HG02610 (cell line): ENCODE measurements around the gene ATF6.
"Not testable (repeated sequence)": the region's sequence is repeated elsewhere in the genome, so short reads cannot be mapped to it uniquely, and the experiment has no call there.

Source experiments
- ATAC-seq: cut with Tn5 transposase; IDR thresholded peaks from one replicate; pipeline ENCODE4 v1.9.1; 2021; ENCODE audit warnings: mild to moderate bottlenecking, moderate library complexity; ENCODE audit not compliant: unreplicated experiment

Gene ATF6, protein sequence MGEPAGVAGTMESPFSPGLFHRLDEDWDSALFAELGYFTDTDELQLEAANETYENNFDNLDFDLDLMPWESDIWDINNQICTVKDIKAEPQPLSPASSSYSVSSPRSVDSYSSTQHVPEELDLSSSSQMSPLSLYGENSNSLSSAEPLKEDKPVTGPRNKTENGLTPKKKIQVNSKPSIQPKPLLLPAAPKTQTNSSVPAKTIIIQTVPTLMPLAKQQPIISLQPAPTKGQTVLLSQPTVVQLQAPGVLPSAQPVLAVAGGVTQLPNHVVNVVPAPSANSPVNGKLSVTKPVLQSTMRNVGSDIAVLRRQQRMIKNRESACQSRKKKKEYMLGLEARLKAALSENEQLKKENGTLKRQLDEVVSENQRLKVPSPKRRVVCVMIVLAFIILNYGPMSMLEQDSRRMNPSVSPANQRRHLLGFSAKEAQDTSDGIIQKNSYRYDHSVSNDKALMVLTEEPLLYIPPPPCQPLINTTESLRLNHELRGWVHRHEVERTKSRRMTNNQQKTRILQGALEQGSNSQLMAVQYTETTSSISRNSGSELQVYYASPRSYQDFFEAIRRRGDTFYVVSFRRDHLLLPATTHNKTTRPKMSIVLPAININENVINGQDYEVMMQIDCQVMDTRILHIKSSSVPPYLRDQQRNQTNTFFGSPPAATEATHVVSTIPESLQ

GRCh38 chr1:161766102-161766981 lies at the start of gene ATF6:
Gene ATF6, plus strand, starts transcription at chr1:161766320. Its CDS starts 41 bp downstream, at chr1:161766361.
- peak; percentile 65 for ATAC-seq

- peak; percentile 47 for ATAC-seq
These were observed 47.4 kb upstream of the ATF6 start for GRCh38 chr1:161718559-161719324.

DNA sequence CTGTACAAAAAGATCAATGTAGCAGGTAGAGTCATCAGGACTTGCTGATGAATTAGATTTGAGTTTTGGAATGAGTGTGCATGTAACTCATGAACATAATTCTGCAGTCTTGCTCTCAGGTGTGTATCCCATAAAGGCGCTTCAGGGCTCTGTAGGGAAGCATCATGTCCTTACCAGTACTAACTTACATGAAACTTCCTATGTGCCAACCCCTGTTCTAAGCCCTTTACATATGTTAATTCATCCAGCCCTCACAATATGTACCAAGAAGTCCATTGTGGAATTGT lies 46.9 kb upstream of the ATF6 start:
- peak; percentile 51 for ATAC-seq

DNA sequence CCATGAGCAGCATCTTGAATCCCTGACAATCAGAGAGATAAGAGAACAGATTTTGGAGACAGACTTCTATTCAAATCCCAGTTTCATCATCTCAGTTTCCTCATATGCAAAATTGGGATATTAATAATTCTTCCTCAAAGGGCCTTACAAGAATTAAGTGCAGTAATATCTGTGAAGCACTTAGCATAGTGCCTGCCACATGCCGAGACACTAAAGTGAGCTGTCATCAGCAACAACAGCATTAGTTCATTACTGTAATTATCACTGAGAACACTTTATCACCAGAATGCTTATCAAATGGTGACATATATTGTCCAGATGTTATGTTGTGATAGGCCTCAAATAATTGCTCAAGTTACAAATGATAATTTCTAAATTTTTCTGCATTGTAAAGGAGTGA lies 45.7 kb upstream of the ATF6 start:
- no peak for ATAC-seq

DNA sequence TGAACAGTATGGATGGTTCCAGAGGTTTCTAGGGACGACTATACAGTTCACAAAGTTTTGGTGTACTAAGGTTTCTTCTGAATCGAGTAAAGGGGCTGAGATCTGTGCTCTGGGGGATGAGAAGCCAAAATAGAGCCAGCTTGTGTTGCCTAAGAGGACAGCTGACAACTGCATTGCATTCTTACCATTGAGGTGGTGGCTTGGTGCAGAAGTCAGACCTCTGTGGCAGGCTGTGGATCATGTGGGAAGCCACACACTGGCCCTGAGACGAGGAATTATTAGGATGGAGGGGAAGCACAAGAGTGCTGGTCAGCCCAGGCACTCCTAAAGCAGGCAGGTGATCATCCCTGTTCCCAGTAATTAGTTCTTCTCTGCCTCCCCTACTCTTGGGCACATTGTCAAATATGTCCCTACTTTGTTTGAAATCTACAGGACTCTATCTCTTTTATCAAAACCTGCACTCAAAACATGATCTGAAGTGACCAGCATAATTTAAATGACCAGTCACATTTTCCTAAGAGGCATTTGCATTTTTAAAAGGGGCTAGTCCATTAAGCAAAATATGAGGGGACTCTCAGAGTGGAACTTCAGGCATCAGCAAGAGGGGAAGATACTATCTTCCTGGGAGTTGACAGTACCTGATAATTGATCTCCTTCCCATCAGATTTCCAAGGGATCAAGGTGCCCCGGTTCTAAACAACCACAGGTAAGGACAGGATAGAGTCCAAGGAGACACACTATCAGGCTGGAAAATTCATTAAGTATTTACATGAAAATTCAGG lies 45.0 kb upstream of the ATF6 start, which contains the start of gene FCRLB:
Gene FCRLB, plus strand, starts transcription at position 589 of the 782 bp plus-strand sequence. CDS start 1,129 bp downstream, outside the sequence.
- no peak for ATAC-seq

- peak; percentile 37 for ATAC-seq
These were observed 44.3 kb upstream of the ATF6 start for GRCh38 chr1:161721738-161722343.

- no peak for ATAC-seq
These were observed 43.7 kb upstream of the ATF6 start for GRCh38 chr1:161722406-161722805.

GRCh38 chr1:161723459-161724141 lies 42.5 kb upstream of the ATF6 start:
- no peak for ATAC-seq

DNA sequence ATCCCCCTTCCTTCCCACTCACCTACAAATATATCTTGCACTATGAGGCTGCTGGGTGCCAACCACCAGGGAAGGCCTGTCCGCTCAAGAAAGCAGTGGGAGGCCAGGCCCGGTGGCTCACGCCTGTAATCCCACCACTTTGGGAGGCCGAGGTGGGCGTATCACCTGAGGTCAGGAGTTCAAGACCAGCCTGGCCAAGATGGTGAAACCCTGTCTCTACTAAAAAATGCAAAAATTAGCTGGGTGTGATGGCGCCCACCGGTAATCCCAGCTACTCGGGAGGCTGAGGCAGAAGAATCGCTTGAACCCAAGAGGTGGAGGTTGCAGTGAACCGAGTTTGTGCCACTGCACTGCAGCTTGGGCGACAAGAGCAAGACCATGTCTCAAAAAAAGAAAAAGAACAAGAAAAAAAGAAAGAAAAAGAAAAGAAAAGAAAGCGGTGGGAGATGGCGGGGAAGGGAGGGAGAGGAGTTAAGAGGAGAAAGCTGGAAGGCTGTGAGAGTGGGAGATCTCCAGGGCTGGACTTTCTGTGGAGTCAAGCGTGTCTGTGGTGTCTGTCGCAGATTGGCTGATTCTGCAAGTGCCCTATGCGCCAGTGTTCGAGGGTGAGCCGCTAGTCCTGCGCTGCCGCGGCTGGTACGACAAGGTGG lies 40.7 kb upstream of the ATF6 start:
- ATAC-seq, result not testable (repeated sequence)

DNA sequence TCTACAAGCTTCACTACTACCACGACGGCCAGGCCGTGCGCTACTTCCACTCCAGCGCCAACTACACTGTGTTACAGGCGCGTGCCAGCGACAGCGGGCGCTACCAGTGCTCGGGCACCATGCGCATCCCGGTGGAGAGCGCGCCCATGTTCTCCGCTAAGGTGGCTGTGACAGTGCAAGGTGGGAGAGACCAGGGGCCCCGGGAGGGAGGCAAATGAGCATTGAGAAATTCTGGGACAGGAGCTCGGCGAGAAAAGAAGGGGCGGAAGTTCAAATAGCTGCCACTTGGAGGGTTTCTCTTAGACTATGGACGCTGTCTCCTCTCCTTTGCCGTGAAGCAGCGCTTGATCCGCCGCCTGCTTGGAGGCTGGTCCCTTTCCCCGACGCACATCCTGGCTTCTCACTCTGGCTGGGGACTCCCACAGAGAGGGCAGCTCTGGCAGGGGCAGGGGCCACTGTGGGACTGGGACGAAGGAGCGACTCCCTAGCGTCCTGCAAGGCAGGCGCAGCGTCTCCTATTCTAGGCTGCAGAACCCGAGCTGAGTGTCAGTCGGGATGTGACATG lies 40.1 kb upstream of the ATF6 start:
- peak; percentile 18 for ATAC-seq

GRCh38 chr1:161726473-161727255 lies 39.5 kb upstream of the ATF6 start:
- peak; percentile 53 for ATAC-seq

DNA sequence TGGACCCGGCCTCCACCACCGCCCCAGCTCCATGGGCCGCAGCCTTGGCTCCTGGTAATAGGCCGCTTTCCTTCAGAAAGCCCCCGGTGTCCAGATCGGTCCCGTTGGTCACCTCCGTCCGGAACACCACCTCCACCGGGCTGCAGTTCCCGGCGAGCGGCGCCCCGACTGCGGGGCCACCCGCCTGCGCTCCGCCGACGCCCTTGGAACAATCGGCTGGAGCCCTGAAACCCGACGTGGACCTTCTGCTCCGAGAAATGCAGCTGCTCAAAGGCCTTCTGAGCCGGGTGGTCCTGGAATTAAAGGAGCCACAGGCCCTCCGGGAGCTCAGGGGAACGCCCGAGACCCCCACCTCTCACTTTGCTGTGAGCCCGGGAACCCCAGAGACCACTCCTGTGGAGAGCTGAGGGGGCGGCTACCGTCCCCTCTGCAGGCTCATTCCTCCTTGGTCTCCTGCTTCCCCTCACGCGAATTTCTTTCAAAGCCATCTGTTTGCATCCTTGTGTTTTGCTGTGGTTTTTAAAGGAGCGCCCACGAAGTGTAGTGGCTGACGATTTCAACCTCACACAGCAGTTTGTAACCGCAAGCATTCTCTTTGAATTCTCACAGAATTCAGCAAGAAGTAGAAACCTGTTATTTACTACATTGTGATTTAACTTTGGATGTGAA lies 38.7 kb upstream of the ATF6 start:
- no peak for ATAC-seq

DNA sequence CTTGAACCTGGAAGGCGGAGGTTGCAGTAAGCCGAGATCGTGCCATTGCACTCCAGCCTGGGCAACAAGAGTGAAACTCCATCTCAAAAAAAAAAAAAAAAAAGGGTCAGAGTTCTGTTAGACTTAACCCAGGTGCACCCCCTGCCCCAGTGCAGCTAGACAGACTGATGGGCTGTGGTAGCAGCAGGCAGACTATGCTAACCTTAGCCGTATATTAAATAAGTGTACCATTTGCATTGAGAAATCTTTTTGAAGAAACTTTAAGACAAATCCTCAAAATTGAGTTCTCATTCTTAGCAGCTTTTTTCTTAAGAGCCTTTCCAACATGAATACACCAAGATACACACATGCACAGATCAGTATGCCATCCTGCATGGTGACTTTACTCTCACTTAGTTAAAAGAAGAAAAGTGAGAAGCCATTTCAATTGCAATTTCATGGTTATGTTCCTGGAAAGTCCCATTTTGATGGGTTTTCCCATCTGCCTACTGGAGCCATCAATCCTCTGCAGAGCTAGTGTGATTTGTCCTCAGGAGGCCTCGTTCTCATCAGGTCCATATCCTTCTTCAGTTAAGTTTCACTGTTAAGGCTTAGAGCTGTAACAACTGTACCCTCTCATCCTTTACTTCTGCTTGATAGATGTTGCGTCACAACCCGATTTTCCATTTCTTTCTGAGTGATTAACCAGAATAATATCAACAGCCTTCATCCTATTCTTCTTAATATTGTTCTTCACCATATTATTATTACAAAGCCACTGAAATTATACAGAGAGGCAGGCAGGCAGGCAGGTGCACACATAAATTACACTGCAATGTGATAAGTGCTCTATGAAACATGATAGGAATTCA lies 37.5 kb upstream of the ATF6 start:
- no peak for ATAC-seq

- peak; percentile 28 for ATAC-seq
These were observed 36.0 kb upstream of the ATF6 start for GRCh38 chr1:161730050-161730564.

- no peak for ATAC-seq
These were observed 34.9 kb upstream of the ATF6 start for GRCh38 chr1:161731241-161731640.
